Embryonic facial prominence (tissue), 1 donor: ENCODE results near the gene C9orf43.

ENCODE experiments used
- DNase-seq: peaks from one replicate; pipeline ENCODE4 v3.0.0-alpha.2; 2016; ENCODE audit errors: extremely low spot score

Gene C9orf43

DNA sequence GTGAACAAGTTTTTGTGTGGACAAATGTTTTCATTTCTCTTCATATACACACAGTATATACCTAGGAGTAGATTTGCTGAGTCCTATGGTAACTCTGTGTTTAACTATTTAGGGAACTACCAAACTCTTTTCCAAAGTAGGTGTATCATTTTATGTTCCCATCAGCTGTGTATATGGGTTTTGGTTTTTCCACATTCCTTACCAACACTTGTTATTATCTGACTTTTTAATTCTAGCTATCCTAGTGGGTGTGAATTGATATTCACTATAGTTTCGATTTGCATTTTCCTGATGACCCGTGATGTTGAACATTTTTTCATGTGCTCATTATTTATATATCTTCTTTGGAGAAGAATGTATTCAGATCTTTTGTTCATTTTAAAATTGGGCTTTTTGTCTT lies 56.6 kb downstream of the C9orf43 start:
- DNase-seq: no peak

DNA sequence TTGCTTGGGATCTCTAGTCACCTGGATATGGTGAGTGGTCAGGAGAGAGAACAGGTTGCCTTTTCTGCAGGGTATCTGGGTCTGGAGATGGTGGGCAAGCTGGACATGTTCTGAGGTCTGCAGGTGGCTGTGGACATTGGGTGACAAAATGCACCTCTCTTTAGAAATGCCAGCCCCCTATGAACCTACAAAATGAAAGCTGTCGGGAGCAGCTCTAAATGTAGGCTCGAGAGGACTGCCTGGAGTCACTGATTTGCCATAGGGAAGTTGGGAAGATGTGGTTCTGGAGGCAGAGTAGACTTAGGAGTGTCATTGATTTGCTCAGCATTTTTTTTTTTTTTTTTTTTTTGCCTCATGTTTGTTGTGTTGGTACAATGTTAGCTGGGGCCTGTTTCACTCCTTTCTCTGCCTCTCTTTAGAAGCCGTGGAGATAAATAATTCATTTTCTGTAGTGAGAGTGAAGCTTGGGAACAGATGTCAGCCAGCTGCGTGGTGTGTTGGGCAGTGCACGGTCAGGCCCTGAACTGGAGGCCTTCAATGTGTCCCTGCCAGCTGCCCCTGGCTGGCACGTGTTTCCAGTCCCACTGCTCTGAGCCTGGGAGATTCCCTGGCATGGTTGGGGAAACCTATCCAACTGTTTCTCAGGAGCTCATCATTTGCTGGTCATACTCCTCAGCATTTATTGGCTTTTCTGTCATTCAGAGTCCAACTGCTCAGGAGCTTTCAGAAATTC lies 58.3 kb downstream of the C9orf43 start:
- no peak for DNase-seq

DNA sequence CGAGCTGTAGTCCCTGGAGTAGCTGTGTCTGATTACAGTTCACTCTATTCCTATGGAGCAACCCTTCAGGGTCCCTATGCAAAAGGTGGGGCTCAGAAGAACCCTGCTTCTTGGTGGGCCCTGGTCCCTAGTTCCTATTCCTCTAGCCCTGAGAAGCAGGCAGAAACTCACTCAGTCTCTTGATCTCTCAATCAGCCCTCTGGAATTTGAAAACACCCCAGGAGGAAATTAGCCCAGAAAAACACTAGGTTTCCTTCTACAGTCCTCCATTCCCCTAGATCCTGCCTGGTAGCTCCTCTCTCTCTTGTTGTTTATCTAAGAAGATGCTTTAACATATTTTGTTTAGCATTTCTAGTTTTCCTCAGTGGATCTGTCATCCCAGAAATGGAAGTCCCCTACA lies 60.6 kb downstream of the C9orf43 start:
- no peak for DNase-seq

DNA sequence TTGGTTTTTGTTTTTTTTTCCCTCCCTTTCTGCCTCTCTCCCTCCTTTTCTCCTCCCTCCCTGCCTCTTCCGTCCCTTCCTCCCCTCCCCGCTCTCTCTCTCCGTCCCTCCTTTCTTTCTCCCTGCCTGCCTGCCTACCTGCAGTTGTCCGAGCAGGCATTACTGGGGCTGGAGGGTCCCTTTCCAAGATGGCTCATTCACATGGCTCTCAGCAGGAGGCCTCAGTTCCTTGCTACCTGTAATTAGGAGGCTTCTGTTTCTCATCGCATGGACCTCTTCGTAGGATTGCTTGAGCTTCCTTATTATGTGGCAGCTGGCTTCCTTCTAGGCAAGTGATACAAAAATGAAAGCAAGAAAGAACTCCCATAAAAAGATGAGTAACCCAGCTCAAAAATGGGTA lies 61.0 kb downstream of the C9orf43 start:
- DNase-seq: no peak

- DNase-seq: no peak
These were observed 61.7 kb downstream of the C9orf43 start for GRCh38 chr9:113472199-113472598.

DNA sequence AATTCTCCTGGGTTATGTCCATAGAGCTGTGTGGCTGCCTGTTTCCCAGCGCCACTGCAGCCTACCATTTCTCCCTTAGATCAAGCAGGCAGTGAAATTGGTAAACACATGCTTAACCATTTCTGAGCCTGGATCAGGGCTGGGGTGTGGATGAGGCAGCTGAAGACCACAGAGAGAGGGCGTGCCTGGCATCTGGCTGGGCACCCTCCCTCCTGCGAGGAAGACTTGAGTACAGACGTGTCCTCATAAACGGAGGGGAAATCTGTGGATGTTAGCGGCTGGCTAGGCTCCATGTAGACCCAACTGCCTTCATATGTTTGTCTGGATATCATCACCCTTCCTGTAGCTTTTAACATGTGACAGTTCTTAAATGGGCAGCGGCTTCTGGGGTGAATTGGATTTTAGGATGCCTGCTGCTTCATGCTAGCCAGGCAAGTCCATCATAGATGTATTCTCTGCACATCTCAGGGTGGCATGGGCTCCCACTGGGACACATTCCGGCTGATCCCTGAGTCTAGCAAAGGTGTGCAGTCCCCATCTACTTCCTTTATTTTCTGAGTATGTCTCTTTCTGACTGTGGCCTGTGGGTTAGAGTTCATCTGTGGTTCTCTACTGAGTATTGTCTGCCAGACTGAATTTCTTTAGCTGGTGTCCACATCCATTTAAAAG lies 63.9 kb downstream of the C9orf43 start:
- no peak for DNase-seq

GRCh38 chr9:113475031-113475430 lies 64.5 kb downstream of the C9orf43 start:
- no peak for DNase-seq

DNA sequence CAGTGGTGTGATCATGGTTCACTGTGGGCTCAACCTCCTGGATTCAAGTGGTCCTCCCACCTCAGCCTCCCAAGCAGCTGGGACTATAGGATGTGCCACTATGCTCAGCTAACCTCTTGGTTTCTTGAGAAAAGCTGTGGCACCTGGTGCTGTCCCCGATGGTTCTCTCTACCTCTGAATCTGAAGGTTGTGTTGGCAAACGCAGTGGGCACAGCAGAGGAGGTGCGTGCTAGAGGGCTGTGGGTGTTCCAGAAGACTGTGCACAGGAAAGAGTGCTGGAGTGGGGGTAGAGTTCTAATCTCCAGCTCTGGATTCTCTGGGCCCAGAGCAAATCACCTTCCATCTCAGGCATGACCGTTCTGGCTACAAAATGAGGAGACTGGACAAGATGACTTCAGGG lies 65.4 kb downstream of the C9orf43 start:
- no peak for DNase-seq

GRCh38 chr9:113476511-113476916 lies 66.0 kb downstream of the C9orf43 start:
- no peak for DNase-seq

GRCh38 chr9:113477058-113477457 lies 66.5 kb downstream of the C9orf43 start:
- DNase-seq: no peak

DNA sequence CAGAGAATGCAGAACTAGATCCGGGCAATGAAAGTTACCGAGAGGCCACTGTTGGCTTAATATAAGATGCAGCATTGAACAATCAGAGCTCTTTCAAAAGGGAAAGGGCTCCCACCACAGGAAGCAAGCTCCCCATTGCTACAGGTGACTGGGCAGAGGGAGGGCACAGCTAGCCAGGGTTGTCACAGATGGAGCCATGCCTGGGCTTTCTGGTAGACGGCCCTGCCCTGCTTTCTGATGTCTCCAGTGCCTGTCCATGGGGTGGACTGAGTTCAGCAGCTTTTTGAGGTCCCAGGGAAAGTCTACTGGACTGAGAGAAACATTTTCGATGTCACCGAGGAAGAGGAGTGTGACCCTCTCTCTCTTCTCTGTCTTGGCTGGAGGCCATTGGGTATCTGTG lies 67.1 kb downstream of the C9orf43 start:
- no peak for DNase-seq

GRCh38 chr9:113479174-113479621 lies 68.7 kb downstream of the C9orf43 start:
- DNase-seq: no peak
